ENCODE results near the gene KLHL11. TPM values are rescaled to one million over a fixed set of nuclear protein-coding genes. Genes with fewer than 3 reads are reported as not detected.

The KLHL11 gene
- total RNA-seq, 4 donors from 2014 or later, result 7.4 to 10.5 (median 7.7) TPM

DNA sequence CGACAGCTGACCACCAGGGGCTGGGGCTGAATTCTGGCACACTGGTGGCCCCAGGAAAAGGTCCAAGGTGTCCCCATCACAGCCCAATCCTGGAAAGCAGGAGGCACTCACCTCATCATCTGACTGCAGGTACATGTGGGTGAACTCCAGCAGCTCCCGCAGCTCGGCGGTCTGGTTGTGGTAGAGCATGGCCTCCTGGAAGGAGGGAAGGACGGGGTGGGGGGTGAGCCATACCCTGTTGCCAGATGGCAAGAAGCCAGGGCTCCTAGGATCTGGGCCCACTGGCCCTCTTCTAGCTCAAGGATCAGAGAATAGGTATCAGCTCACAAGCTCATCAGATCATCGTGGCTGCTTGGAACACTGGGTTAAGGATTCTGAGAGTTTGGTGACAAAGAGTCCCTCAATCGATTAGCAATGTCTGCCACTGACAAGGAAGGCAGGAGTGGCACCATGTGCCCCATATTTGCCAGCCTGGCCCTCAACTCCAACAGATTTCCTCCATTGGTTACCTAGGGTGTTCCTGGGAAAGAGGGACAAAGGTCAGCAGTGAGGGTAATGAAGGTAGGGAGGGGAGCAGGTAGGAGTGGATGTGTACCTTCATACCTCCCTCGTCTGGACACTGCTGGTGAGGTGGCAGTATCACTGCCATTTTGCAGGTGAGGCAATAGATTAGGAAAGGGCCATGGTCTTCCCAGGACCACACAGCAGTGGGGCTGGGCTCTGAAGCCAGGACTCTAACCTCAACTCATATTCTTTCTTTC is 58.4 kb downstream of the KLHL11 start:
- Histone ChIP-seq H3K4me1 (peaks cover 8 to 35% (median 12%) of the 10 kb centered on the region in 4 donors), H3K4me3 (no peak overlapping the region), H3K27ac (peak overlapping the region in 3 of 4 donors; percentile 27 to 83 (median 72)), H3K36me3 (no peaks in the 10 kb centered on the region), H3K27me3 (no peaks in the 10 kb centered on the region), H3K9me3 (no peaks in the 10 kb centered on the region)
- DNase-seq, result peak in 2 of 3 donors; percentile 62 to 80
- TF ChIP-seq, protein P1, sequence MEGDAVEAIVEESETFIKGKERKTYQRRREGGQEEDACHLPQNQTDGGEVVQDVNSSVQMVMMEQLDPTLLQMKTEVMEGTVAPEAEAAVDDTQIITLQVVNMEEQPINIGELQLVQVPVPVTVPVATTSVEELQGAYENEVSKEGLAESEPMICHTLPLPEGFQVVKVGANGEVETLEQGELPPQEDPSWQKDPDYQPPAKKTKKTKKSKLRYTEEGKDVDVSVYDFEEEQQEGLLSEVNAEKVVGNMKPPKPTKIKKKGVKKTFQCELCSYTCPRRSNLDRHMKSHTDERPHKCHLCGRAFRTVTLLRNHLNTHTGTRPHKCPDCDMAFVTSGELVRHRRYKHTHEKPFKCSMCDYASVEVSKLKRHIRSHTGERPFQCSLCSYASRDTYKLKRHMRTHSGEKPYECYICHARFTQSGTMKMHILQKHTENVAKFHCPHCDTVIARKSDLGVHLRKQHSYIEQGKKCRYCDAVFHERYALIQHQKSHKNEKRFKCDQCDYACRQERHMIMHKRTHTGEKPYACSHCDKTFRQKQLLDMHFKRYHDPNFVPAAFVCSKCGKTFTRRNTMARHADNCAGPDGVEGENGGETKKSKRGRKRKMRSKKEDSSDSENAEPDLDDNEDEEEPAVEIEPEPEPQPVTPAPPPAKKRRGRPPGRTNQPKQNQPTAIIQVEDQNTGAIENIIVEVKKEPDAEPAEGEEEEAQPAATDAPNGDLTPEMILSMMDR (IDR thresholded peaks at IDR 0.05), result peak in 1 of 6 experiments; percentile 25
- TF ChIP-seq POLR2A (IDR thresholded peaks at IDR 0.05), result peak in 1 of 2 donors; percentile 55

Small RNA genes lying within 50 kb of the gene (small RNA-seq; reads per million reads assigned to genes)
- 0 reads per million in 2 donors for gene AC125257.2

Other genes with a start within 250 kb of the KLHL11 start
- 1 to 10 TPM in 1 of 4 donors, not detected in 3; 2.7 TPM for gene KRT17, start 240.8 kb downstream of the KLHL11 start, total RNA-seq
- 100 to 1,000 TPM; 123 to 226 (median 188) TPM for gene EIF1, start 176.5 kb downstream of the KLHL11 start, total RNA-seq
- not detected for gene GAST, start 153.1 kb downstream of the KLHL11 start, total RNA-seq
- 1 to 10 TPM in 1 of 4 donors, under 1 TPM in 1, not detected in 2; 0.94 to 5.0 TPM for gene HAP1, start 130.8 kb downstream of the KLHL11 start, total RNA-seq
- 100 to 1,000 TPM; 229 to 585 (median 505) TPM for gene JUP, start 78.7 kb downstream of the KLHL11 start, total RNA-seq
- 10 to 100 TPM in 3 of 4 donors, 1 to 10 TPM in 1; 9.5 to 23.1 (median 18.0) TPM for gene P3H4, start 53.5 kb downstream of the KLHL11 start, total RNA-seq
- gene FKBP10, start 52.4 kb downstream of the KLHL11 start, total RNA-seq, result 100 to 1,000 TPM in 1 of 4 donors, 10 to 100 TPM in 2, 1 to 10 TPM in 1; 7.2 to 130 (median 11.2) TPM
- 10 to 100 TPM in 3 of 4 donors, 1 to 10 TPM in 1; 5.8 to 40.4 (median 20.1) TPM for gene NT5C3B, start 29.2 kb downstream of the KLHL11 start, total RNA-seq
- not detected for gene KLHL10, start 27.6 kb downstream of the KLHL11 start, total RNA-seq
- 100 to 1,000 TPM in 1 of 4 donors, 10 to 100 TPM in 3; 54.5 to 108 (median 74.0) TPM for gene ACLY, start 53.5 kb upstream of the KLHL11 start, total RNA-seq
- gene ODAD4, start 65.2 kb upstream of the KLHL11 start, total RNA-seq, result 1 to 10 TPM in 1 of 4 donors, not detected in 3; 2.1 TPM
- 10 to 100 TPM; 24.7 to 76.7 (median 43.4) TPM for gene CNP, start 101.4 kb upstream of the KLHL11 start, total RNA-seq
- 10 to 100 TPM; 51.0 to 80.9 (median 70.7) TPM for gene DNAJC7, start 152.0 kb upstream of the KLHL11 start, total RNA-seq
- gene NKIRAS2, start 154.7 kb upstream of the KLHL11 start, total RNA-seq, result 10 to 100 TPM; 22.1 to 38.1 (median 31.1) TPM
- gene C17orf113, start 185.2 kb upstream of the KLHL11 start, total RNA-seq, result 1 to 10 TPM in 3 of 4 donors, not detected in 1; 1.6 to 8.6 (median 3.2) TPM
- gene ZNF385C, start 233.1 kb upstream of the KLHL11 start, total RNA-seq, result 1 to 10 TPM in 1 of 4 donors, under 1 TPM in 1, not detected in 2; 0.53 to 1.3 TPM
- 10 to 100 TPM; 12.8 to 24.8 (median 18.4) TPM for gene DHX58, start 247.3 kb upstream of the KLHL11 start, total RNA-seq